HCEC 1CT (cell line): Measurements from ENCODE around the gene STX1A.
A peak's percentile ranks its signal among the peaks of the same experiment; 100 is the strongest.
"Not testable (repeated sequence)": the region's sequence is repeated elsewhere in the genome, so short reads cannot be mapped to it uniquely, and the experiment has no call there.

Source experiments
- DNase-seq: peaks from one replicate; pipeline ENCODE4 v3.0.0-alpha.2; 2017

STX1A gene

DNA sequence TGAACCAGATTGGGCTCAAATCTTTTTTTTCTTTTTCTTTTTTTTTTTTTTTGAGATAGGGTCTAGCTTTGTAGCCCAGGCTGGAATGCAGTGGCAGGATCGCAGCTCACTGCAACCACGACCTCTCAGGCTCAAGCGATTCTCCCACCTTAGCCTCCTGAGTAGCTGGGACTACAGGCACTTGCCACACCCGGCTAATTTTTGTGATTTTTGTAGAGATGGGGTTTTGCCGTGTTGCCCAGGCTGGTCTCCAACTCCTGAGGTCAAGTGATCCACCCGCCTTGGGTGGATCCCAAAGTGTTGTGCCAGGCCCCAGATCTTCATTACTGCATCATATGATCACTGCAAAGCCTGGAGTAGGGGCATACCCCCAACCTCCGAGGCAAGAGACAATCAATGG is 39.0 kb downstream of the STX1A start:
- DNase-seq, result no peak

- no peak for DNase-seq
These were observed 39.8 kb downstream of the STX1A start for GRCh38 chr7:73679709-73680108.

DNA sequence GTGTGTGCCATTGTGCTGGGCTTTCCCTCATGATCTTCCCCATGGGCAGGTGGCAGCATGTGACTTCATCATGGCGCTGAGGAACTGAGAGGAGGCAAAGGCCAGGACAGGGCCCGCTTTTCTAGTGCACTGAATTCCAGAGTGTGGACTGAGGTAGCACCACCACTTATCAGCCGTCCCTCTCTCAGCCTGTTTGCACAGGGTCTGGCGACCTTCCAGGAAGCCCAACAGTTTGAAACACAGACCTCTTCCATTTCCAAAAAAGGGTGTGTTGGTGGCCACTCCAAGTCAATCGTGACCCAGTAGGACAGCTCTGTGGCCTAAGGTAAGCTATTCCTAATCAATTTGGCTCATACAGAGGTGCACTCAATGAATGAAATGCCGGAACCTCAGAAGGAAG is 40.6 kb downstream of the STX1A start:
- no peak for DNase-seq

DNA sequence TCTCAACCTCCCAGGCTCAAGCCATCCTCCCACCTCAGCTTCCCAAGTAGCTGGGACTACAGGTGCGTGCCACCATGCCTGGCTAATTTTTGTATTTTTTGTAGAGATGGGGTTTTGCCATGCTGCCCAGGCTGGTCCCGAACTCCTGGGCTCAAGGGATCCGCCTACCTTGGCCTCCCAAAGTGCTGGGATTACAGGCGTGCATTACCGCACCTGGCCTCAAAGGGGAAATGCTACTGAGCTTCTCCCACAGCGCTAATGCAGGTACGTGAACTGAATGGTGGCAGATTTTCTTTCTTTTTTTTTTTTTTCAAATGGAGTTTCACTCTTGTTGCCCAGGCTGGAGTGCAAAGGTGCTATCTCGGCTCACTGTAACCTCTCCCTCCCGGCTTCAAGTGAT is 43.4 kb downstream of the STX1A start:
- not testable (repeated sequence) for DNase-seq

DNA sequence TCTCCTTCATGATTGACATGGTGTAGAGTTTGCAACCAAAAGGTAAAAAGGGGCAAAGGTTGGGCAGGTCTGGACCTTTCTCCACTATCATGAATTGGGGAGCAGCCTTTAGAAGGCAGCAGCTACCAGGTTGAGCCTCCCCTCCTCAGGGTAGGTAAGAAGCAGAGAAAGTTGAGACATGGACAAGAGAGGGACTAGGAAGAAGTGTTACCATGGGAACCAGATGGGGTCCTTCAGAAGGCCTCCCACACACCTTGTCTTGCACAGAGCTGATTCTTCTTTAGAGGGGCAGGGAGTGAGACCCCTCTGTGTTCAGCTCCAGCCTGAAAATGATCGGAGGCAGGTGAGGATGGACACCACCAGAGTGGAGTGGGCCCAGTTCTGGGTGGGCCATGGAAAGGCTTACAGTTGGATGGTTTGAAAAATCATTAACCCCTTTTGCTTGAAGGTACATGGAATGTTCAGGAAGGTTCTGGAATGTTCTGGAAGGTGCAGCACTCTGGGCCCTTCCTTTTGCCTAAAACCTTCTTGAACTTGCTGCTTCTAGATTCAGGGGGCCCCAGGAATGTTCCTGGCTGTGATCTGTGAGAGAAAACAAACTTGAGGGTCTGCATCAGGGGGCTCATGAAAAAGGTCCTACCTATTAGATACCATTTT is 44.9 kb downstream of the STX1A start:
- DNase-seq, result no peak

GRCh38 chr7:73671857-73672445 is 47.5 kb downstream of the STX1A start:
- no peak for DNase-seq

DNA sequence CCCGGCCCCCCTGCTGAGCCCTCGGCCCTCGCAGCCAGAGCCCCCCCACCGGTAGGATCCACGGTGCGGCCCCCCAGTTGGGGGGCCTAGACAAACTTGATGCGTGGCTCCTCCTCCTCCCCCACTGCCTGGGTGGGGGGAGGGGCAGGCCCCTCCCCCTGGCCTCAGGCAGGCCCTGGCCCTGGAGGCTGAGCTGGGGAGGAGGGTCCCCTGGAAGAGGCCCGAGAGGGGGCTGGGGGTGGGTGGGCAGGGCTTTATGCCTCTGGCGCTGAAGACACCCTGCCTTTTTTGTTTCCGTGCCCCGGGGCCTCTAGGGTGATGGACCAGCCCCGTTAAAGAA is 48.2 kb downstream of the STX1A start:
- no peak for DNase-seq

- no peak for DNase-seq
These were observed 49.5 kb downstream of the STX1A start for GRCh38 chr7:73669858-73670385.

- no peak for DNase-seq
These were observed 50.2 kb downstream of the STX1A start for GRCh38 chr7:73669288-73669701.

DNA sequence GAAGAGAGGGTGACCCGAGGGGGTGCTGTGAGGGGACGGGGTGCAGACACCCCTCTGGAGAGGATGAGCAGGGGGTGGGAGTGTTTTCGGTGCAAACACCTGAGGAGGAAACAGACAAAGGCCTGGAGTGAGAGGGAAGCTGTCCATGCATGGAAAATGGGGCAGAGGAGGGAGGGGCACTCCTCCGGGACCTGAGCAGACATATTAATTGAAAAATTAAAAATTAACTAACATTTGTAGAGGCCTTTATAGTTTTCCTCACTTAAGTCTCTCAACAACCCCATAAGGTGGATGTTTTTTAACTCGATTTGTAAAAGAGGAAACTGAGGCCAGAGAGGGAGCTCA is 50.6 kb downstream of the STX1A start:
- no peak for DNase-seq

DNA sequence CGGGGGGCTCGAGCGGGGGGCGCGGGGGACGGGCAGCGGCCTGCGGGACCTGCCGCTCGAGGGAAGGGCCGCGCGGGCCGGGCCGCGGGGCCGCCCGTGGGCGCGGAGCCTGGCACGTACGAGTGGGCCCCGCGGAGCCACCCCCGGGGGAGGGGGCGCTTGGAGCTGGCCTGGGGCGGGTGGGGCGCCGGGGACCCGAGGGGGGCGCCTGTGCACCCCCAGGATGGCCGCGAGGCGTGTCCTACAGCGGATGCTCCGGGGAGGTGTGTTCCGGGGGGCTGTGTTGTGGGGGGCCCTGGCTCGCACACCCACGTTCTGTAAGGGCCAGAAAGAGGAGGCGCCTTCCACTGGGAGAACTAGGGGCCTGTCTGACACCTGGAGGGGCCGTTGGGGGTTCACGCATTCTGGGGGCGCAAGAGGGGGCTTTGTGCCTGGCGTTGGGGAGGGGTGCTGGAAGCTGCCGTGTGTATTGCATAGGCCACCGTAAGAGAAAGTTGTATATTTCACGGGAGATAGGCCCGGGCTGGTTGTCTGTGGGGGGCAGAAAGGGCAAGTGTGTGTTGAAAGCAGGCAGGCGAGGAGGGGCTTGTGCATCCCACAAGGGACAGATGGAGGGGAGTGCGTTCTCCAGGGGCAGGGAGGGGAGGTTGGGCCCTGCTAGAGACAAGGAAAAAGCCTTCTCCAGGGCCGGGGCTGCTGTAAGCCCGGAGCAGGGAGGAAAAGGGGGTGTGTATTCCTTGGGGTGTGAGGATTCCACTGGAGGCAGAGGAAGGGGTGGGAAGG is 51.2 kb downstream of the STX1A start:
- no peak for DNase-seq

GRCh38 chr7:73667344-73668102 is 51.9 kb downstream of the STX1A start, which contains the start of gene VPS37D:
VPS37D (plus strand) TSS chr7:73667831; CDS start chr7:73667959, 128 bp downstream.
- DNase-seq, result peak; percentile 89

GRCh38 chr7:73663033-73663432 is 56.4 kb downstream of the STX1A start:
- DNase-seq, result no peak

GRCh38 chr7:73660594-73660993 is 58.9 kb downstream of the STX1A start:
- not testable (repeated sequence) for DNase-seq

DNA sequence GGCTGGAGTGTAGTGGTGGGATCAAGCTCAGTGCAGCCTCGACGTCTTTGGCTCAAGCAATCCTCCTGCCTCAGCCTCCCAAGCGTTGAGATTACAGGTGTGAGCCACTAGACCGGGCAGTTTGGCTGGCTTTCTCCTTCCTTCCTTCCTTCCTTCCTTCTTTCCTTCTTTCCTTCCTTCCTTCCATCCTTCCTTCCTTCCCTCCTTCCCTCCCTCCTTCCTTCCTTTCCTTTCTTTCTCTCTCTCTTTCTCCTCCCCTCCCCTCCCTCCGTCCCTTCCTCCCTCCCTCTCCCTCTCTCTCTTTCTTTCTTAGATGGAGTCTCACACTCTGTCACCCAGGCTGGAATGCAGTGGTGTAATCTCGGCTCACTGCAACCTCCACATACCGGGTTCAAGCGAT is 59.5 kb downstream of the STX1A start:
- DNase-seq, result no peak

GRCh38 chr7:73655309-73655708 is 64.2 kb downstream of the STX1A start:
- not testable (repeated sequence) for DNase-seq

DNA sequence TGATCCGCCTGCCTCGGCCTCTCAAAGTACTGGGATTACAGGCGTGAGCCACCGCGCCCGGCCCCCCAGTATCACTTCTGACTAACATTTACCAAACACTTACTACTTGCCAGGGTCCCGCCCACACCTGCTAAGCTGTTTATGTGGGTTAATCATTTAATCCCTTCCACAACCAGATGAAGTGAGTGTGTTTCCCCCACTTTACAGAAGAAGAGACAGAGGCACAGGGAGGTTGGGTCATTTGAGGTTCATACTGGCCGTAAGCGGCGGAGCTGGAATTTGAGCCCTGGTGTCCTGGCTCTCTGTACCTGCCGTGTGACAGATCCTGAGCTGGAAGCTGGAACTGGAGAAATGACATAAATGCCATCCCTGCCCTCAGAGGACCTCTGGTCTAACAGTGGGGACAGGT is 66.9 kb downstream of the STX1A start:
- no peak for DNase-seq

- DNase-seq, result no peak
These were observed 68.9 kb downstream of the STX1A start for GRCh38 chr7:73650524-73650923.

- no peak for DNase-seq
These were observed 69.9 kb downstream of the STX1A start for GRCh38 chr7:73649576-73649975.
